A549 (cell line): ENCODE data around the gene CEP135. TPM values are rescaled to one million over a fixed set of nuclear protein-coding genes. Genes with fewer than 3 reads are reported as not detected.

Experiments
- ATAC-seq, 2 experiments: fragments of 200-7000 bp in 1 of 2; fragments of >200 bp in 1 of 2; cut with Nextera tagmentation in 1 of 2; cut with Tn5 transposase in 1 of 2; 3 replicates each; pipeline versions ENCODE4 v1.8.0 to v1.9.1; 2018 to 2020; ENCODE audit warnings: mild to moderate bottlenecking in 1 of 2, moderate library complexity in 1 of 2
- CTCF ChIA-PET: fragments of 300-600 bp; sonication (Branson Sonifier 250); formaldehyde crosslinking; extraction: SDS; loops from one replicate; lab custom pipeline; 2021; ENCODE audit warnings: antibody characterized with exemption, inconsistent platforms; lab: Yijun Ruan, JAX
- POLR2A ChIA-PET: fragments of 350-600 bp; formaldehyde crosslinking; extraction: SDS; loops from one replicate; lab custom pipeline; 2021; ENCODE audit warnings: antibody characterized with exemption, inconsistent platforms; lab: Yijun Ruan, JAX
- DNase-seq, 2 experiments: peaks; one replicate each; pipeline versions ENCODE4 v3.0.0 to v3.0.0-alpha.2; 2011 to 2016; ENCODE audit warnings: low read depth in 1 of 2, low spot score in 1 of 2
- FAIRE-seq: peaks from 2 replicates; lab custom pipeline; 2011; peaks lifted over from hg19 to GRCh38; lab: Jason Lieb, UNC
- H3K27ac ChIP-seq, 2 experiments: fragments of >200 bp; sonication (Bioruptor Twin); formaldehyde crosslinking; 3 replicates each; pipeline ENCODE4 v1.5.1; 2016 to 2017
- H3K4me1 ChIP-seq: fragments of >200 bp; sonication (Bioruptor Twin); formaldehyde crosslinking; 3 replicates; pipeline ENCODE4 v1.6.1; 2016
- H3K4me2 ChIP-seq: fragments of >200 bp; sonication (Bioruptor Twin); formaldehyde crosslinking; 3 replicates; pipeline ENCODE4 v1.6.1; 2016
- H3K4me3 ChIP-seq: fragments of >200 bp; sonication (Bioruptor Twin); formaldehyde crosslinking; 3 replicates; pipeline ENCODE4 v1.5.1; 2016
- H3K9me3 ChIP-seq: fragments of >200 bp; sonication (Bioruptor Twin); formaldehyde crosslinking; 3 replicates; pipeline ENCODE4 v1.6.1; 2016
- BCL3 ChIP-seq: fragments of >200 bp; sonication (Bioruptor Twin); formaldehyde crosslinking; IDR thresholded peaks from 3 replicates; pipeline ENCODE4 v1.6.1; 2016
- CBX2 ChIP-seq: fragments of 200-600 bp; sonication (generic); IDR thresholded peaks from 2 replicates; pipeline ENCODE4 v1.6.1; 2016; ENCODE audit warnings: low read depth, mild to moderate bottlenecking, borderline replicate concordance
- CEBPB ChIP-seq, 2 experiments: fragments of >200 bp in 1 of 2; sonication (Bioruptor Twin) in 1 of 2; formaldehyde crosslinking in 1 of 2; IDR thresholded peaks; 2 replicates each; pipeline ENCODE4 v1.6.1; 2012 to 2016
- HES2 ChIP-seq: fragments of >200 bp; sonication (Bioruptor Twin); formaldehyde crosslinking; IDR thresholded peaks from 2 replicates; pipeline ENCODE4 v1.6.1; 2016
- HOXA7 ChIP-seq: fragments of 250-450 bp; sonication (Bioruptor Pico); IDR thresholded peaks from 2 replicates; pipeline ENCODE4 v1.5.0; 2020; ENCODE audit warnings: mild to moderate bottlenecking, moderate library complexity
- HOXB5 ChIP-seq: fragments of 250-450 bp; sonication (Bioruptor Pico); IDR thresholded peaks from 2 replicates; pipeline ENCODE4 v1.5.0; 2020; ENCODE audit warnings: mild to moderate bottlenecking, moderate library complexity
- KDM5A ChIP-seq: fragments of 200-600 bp; sonication (generic); IDR thresholded peaks from 2 replicates; pipeline ENCODE4 v1.6.1; 2016; ENCODE audit warnings: antibody characterized with exemption, mild to moderate bottlenecking
- MAFK ChIP-seq: fragments of 450-650 bp; IDR thresholded peaks from 2 replicates; pipeline ENCODE4 v1.6.1; 2014; ENCODE audit not compliant: partially characterized antibody
- NR3C1 ChIP-seq: fragments of >200 bp; sonication (Bioruptor Twin); formaldehyde crosslinking; IDR thresholded peaks from 3 replicates; pipeline ENCODE4 v1.6.1; 2017
- PBX3 ChIP-seq: IDR thresholded peaks from 2 replicates; pipeline ENCODE4 v1.6.1; 2012
- RCOR1 ChIP-seq: fragments of 150-350 bp; IDR thresholded peaks from 2 replicates; pipeline ENCODE4 v1.6.1; 2014; ENCODE audit warnings: antibody characterized with exemption, low read length, low read depth
- RFX5 ChIP-seq: fragments of 450-650 bp; IDR thresholded peaks from 2 replicates; pipeline ENCODE4 v1.7.1; 2014; ENCODE audit warnings: antibody characterized with exemption, mild to moderate bottlenecking, moderate library complexity
- SMC3 ChIP-seq: fragments of >200 bp; sonication (Bioruptor Twin); formaldehyde crosslinking; IDR thresholded peaks from 3 replicates; pipeline ENCODE4 v1.6.1; 2018; ENCODE audit warnings: inconsistent platforms
- TFCP2L1 ChIP-seq: fragments of 250-450 bp; sonication (Bioruptor Pico); IDR thresholded peaks from 2 replicates; pipeline ENCODE4 v1.5.0; 2021; ENCODE audit warnings: mild to moderate bottlenecking
- WGBS: methylation state at CpG from one replicate; pipeline ENCODE4 v1.1.6; 2017; ENCODE audit errors: missing lambda C conversion rate; 5-methylcytosine and 5-hydroxymethylcytosine counted together
- polyA plus RNA-seq, 4 experiments: library from polyadenylated mRNA; depleted of rRNA in 3 of 4; stranded (reverse); fragments of >200 nt; fragmentation: RNase III in 1 of 4; extraction: RNeasy Plus Mini Kit Qiagen cat#74134 plus additional on column Dnase treatment in 1 of 4; gene quantifications; 2 replicates in 3 of 4; 3 replicates in 1 of 4; pipeline ENCODE4 v1.2.3, GENCODE V29; 2011 to 2017
- TF ChIP-seq, protein P1 (sequence below): IDR thresholded peaks from 2 replicates; pipeline ENCODE4 v1.6.1; 2012
- TF ChIP-seq, protein P2 (sequence below): fragments of 250-450 bp; sonication (Bioruptor Pico); IDR thresholded peaks from 2 replicates; pipeline ENCODE4 v1.5.0; 2021; ENCODE audit warnings: mild to moderate bottlenecking, moderate library complexity, borderline replicate concordance
- TF ChIP-seq, protein P3 (sequence below): fragments of >200 bp; sonication (Bioruptor Twin); formaldehyde crosslinking; IDR thresholded peaks from 3 replicates; pipeline ENCODE4 v1.5.1; 2016

The CEP135 gene
- polyA plus RNA-seq, 2 of the 4 experiments (the other 2 are of a cell fraction), result 7.3 to 10.6 TPM

- no peak for TF ChIP-seq BCL3
- TF ChIP-seq, all 56 proteins: peak for 0
These were observed 7.0 kb downstream of the CEP135 start (continued) for GRCh38 chr4:55955710-55956109.

- TF ChIP-seq, protein P1, sequence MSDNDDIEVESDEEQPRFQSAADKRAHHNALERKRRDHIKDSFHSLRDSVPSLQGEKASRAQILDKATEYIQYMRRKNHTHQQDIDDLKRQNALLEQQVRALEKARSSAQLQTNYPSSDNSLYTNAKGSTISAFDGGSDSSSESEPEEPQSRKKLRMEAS, result no peak
- TF ChIP-seq MAFK, result peak; percentile 51
- no peak for TF ChIP-seq RCOR1
These were observed 10.9 kb downstream of the CEP135 start for GRCh38 chr4:55959655-55960054.

DNA sequence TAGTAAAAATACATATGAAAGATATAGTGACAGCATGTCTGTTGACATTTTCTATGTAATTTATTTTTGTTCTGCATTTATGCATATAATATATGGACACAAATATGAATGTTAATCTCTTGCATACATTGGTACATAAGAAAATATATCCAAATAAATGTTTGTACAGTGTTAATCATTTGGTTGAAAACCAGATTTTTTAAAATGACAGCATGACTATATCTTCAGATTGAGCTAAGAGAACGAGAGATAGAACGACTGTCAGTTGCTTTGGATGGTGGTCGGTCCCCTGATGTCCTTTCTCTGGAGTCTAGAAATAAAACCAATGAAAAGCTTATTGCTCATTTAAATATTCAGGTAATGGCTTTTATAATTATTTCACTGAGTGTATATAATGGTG, 15.3 kb downstream of the CEP135 start:
- FAIRE-seq (no peak), ATAC-seq (no peak), DNase-seq (no peak)
- peaks cover 4% of the 10 kb centered on the region; the same call in 1 of the 3 replicates for H3K4me1 ChIP-seq
- no peak overlapping the region for H3K4me2 ChIP-seq
- POLR2A ChIA-PET, result no interaction called here
- no peak overlapping the region for H3K27ac ChIP-seq
- CTCF ChIA-PET, result interaction anchor here (1.8 kb wide), 1 partner anchor 16 kb away, joined by 8 read pairs; the partner anchor contains the start of gene CEP135
- TF ChIP-seq SMC3 (no peak), RCOR1 (no peak), HES2 (no peak), CEBPB (IDR thresholded peaks at IDR 0.05) (no peak), KDM5A (no peak), HOXB5 (no peak), NR3C1 (no peak), TFCP2L1 (CRISPR knock-in tag) (no peak), RFX5 (no peak), HOXA7 (no peak), PBX3 (no peak), BCL3 (no peak), CBX2 (no peak)
- TF ChIP-seq, protein P2, sequence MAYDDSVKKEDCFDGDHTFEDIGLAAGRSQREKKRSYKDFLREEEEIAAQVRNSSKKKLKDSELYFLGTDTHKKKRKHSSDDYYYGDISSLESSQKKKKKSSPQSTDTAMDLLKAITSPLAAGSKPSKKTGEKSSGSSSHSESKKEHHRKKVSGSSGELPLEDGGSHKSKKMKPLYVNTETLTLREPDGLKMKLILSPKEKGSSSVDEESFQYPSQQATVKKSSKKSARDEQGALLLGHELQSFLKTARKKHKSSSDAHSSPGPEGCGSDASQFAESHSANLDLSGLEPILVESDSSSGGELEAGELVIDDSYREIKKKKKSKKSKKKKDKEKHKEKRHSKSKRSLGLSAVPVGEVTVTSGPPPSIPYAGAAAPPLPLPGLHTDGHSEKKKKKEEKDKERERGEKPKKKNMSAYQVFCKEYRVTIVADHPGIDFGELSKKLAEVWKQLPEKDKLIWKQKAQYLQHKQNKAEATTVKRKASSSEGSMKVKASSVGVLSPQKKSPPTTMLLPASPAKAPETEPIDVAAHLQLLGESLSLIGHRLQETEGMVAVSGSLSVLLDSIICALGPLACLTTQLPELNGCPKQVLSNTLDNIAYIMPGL, result no peak
- TF ChIP-seq, protein P3, sequence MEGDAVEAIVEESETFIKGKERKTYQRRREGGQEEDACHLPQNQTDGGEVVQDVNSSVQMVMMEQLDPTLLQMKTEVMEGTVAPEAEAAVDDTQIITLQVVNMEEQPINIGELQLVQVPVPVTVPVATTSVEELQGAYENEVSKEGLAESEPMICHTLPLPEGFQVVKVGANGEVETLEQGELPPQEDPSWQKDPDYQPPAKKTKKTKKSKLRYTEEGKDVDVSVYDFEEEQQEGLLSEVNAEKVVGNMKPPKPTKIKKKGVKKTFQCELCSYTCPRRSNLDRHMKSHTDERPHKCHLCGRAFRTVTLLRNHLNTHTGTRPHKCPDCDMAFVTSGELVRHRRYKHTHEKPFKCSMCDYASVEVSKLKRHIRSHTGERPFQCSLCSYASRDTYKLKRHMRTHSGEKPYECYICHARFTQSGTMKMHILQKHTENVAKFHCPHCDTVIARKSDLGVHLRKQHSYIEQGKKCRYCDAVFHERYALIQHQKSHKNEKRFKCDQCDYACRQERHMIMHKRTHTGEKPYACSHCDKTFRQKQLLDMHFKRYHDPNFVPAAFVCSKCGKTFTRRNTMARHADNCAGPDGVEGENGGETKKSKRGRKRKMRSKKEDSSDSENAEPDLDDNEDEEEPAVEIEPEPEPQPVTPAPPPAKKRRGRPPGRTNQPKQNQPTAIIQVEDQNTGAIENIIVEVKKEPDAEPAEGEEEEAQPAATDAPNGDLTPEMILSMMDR, result no peak
- 89% methylated on average over 3 of the region's 3 CpGs for WGBS
- H3K9me3 ChIP-seq, result no peaks in the 10 kb centered on the region
- no peak overlapping the region for H3K4me3 ChIP-seq

More at GRCh38 chr4:55959655-55960054, 10.9 kb downstream of the CEP135 start:
- no peak overlapping the region for H3K4me3 ChIP-seq
- CTCF ChIA-PET, result interaction anchor here (4.1 kb wide), 1 partner anchor 11 kb away, joined by 24 read pairs; the partner anchor contains the start of gene CEP135
- FAIRE-seq (no peak), ATAC-seq (no peak), DNase-seq (no peak)
- H3K9me3 ChIP-seq, result no peaks in the 10 kb centered on the region
- H3K4me2 ChIP-seq, result no peak overlapping the region
- POLR2A ChIA-PET, result interaction anchor here (1.3 kb wide), 1 partner anchor 11 kb away, joined by 4 read pairs; the partner anchor contains the start of gene CEP135
- H3K4me1 ChIP-seq, result peaks cover 4% of the 10 kb centered on the region; the same call in 1 of the 3 replicates
- H3K27ac ChIP-seq, result no peak overlapping the region
